ENCODE results near the gene CCT2. TPM values are rescaled to one million over a fixed set of nuclear protein-coding genes. Genes with fewer than 3 reads are reported as not detected.

The CCT2 gene
- total and polyA plus RNA-seq, 2 of the 4 experiments (the other 2 are of a cell fraction), result 194 to 651 TPM

DNA sequence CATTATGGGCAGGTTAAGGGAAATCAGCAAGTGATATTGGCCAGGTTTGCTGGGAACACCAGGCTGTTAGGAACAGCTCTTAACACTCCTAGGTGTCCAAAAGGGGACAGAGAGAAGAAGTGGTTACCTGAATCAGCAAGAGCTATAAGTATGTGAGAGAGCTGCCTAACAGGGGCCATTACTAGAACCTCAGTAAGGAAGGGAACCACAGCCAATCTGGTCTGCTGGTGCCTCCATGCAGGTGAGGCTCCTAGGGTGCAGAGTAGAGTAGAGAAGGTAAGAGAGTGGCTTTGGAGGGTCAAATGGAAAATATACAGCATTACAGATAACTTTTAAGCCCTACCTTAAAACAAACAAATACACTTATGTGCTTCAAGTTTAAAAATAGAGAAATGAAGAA, 36.6 kb upstream of the CCT2 start:
- Histone ChIP-seq H3K4me2 (ENCODE audit: low read depth, low read length) (no peak overlapping the region), H2BK20ac (ENCODE audit: low read depth, low read length) (no peak overlapping the region), H2BK120ac (ENCODE audit: low read depth, low read length) (no peak overlapping the region), H2BK5ac (ENCODE audit: low read depth, low read length, poor library complexity, severe bottlenecking) (no peak overlapping the region), H4K91ac (ENCODE audit: insufficient read depth, low read depth, low read length) (no peak overlapping the region), H3K27ac (ENCODE audit: insufficient read depth, low read length) (no peak overlapping the region), H3K14ac (replicated peaks; ENCODE audit: low read depth, low read length) (no peak overlapping the region), H3K9me3 (ENCODE audit: control insufficient read depth, insufficient read depth, low read length) (peaks cover 2% of the 10 kb centered on the region; the same call in 1 of the 2 replicates), H3K36me3 (ENCODE audit: control insufficient read depth, insufficient read depth, low read length) (peaks cover 3% of the 10 kb centered on the region; the same call in 1 of the 2 replicates), H2AK5ac (ENCODE audit: low read depth, low read length) (no peak overlapping the region; the same call in 1 of the 2 replicates), H3K27me3 (ENCODE audit: control insufficient read depth, insufficient read depth, low read length) (no peaks in the 10 kb centered on the region), H2BK15ac (ENCODE audit: low read depth, low read length) (no peak overlapping the region), H3K4me1 (ENCODE audit: control insufficient read depth, insufficient read depth, low read length) (no peaks in the 10 kb centered on the region; the same call in 1 of the 2 replicates), H4K8ac (ENCODE audit: low read depth in 2 of 2, low read length in 2 of 2) (no peak overlapping the region), H4K20me1 (ENCODE audit: insufficient read depth, low read length) (no peaks in the 10 kb centered on the region), H3K56ac (ENCODE audit: extremely low read depth, insufficient read depth, low read length) (no peak overlapping the region), H3K4ac (ENCODE audit: low read depth, low read length) (no peak overlapping the region), H2AK9ac (replicated peaks; ENCODE audit: low read depth, low read length, poor library complexity) (no peak overlapping the region), H3K9me1 (ENCODE audit: insufficient read depth, low read length) (peaks cover 2% of the 10 kb centered on the region; the same call in 1 of the 2 replicates), H3K9ac (ENCODE audit: low read depth, low read length) (no peak overlapping the region), H3K23ac (ENCODE audit: low read depth, low read length) (no peak overlapping the region), H4K5ac (ENCODE audit: low read depth, low read length) (no peak overlapping the region), H3K4me3 (ENCODE audit: insufficient read depth, low read depth, low read length) (no peak overlapping the region), H2AFZ (replicated peaks; ENCODE audit: low read length, poor library complexity) (no peak overlapping the region), H3K18ac (ENCODE audit: low read depth, low read length) (no peak overlapping the region), H3K79me1 (ENCODE audit: low read depth in 1 of 2, low read length in 2 of 2) (peaks cover 18 to 44% of the 10 kb centered on the region in 2 experiments)
- ChIA-PET CTCF (no interaction called here), POLR2A (ENCODE audit: unreplicated experiment) (interaction anchor here (0.5 kb wide), 1 partner anchor 20 kb away, joined by 3 read pairs; no protein-coding TSS in a partner anchor)
- in situ Hi-C loops (cut with MboI; ENCODE audit: low sequenced_read_pairs) (no loop called here), intact Hi-C loops (cut with micrococcal nuclease) (no loop called here), dilution Hi-C loops (cut with HindIII; ENCODE audit: low sequenced_read_pairs, unreplicated experiment) (no loop called here)
- TF ChIP-seq RFX5 (IDR thresholded peaks at IDR 0.05; ENCODE audit: low read depth, low read length), result no peak
- no peak for TF ChIP-seq CEBPB (IDR thresholded peaks at IDR 0.05; ENCODE audit: low read depth, low read length)
- TF ChIP-seq NFE2L2 (IDR thresholded peaks at IDR 0.05; ENCODE audit: low read depth, low read length), result no peak
- TF ChIP-seq SMC3 (IDR thresholded peaks at IDR 0.05; ENCODE audit: low read depth, low read length), result no peak
- TF ChIP-seq RAD21 (IDR thresholded peaks at IDR 0.05; ENCODE audit: low read length), result no peak
- no peak for TF ChIP-seq CHD1 (IDR thresholded peaks at IDR 0.05; ENCODE audit: low read depth, low read length)
- no peak for TF ChIP-seq MXI1 (IDR thresholded peaks at IDR 0.05; ENCODE audit: borderline replicate concordance, low read depth, low read length)
- no peak for TF ChIP-seq MAFK (IDR thresholded peaks at IDR 0.05; ENCODE audit: low read depth, low read length)
- TF ChIP-seq ELK1 (IDR thresholded peaks at IDR 0.05; ENCODE audit: borderline replicate concordance, low read depth, low read length), result no peak
- TF ChIP-seq, protein P1, sequence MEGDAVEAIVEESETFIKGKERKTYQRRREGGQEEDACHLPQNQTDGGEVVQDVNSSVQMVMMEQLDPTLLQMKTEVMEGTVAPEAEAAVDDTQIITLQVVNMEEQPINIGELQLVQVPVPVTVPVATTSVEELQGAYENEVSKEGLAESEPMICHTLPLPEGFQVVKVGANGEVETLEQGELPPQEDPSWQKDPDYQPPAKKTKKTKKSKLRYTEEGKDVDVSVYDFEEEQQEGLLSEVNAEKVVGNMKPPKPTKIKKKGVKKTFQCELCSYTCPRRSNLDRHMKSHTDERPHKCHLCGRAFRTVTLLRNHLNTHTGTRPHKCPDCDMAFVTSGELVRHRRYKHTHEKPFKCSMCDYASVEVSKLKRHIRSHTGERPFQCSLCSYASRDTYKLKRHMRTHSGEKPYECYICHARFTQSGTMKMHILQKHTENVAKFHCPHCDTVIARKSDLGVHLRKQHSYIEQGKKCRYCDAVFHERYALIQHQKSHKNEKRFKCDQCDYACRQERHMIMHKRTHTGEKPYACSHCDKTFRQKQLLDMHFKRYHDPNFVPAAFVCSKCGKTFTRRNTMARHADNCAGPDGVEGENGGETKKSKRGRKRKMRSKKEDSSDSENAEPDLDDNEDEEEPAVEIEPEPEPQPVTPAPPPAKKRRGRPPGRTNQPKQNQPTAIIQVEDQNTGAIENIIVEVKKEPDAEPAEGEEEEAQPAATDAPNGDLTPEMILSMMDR (conservative IDR thresholded peaks at IDR 0.05; ENCODE audit: low read depth, low read length), result no peak
- no TSS peak for BruUV-seq (replicated peaks)
- no peak for ATAC-seq (ENCODE audit: low read depth)
- DNase-seq, result no peak
